ENCODE data around the gene SIRPB1.
"Not testable (repeated sequence)": the region's sequence is repeated elsewhere in the genome, so short reads cannot be mapped to it uniquely, and the experiment has no call there.

The SIRPB1 gene

DNA sequence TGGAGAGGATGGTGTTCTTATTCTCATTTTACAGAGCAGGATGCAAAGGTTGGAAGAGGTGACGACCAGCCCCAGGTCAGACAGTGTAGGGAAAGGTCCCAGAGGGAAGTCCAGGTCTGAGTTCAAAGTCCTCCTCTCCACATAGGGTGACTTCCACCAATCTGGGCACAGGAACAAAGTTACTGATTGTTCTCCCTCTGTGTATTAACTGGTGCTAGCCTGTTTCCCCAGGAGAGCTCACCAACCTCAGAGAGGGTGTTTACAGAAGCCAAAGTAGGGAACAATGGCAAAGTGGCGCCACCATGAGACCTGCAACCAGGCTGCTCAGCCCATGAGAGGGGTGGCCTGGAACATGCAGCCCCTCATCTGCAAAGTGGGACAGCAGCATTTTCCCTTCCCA, 16.8 kb upstream of the SIRPB1 start:
- no peak for DNase-seq

DNA sequence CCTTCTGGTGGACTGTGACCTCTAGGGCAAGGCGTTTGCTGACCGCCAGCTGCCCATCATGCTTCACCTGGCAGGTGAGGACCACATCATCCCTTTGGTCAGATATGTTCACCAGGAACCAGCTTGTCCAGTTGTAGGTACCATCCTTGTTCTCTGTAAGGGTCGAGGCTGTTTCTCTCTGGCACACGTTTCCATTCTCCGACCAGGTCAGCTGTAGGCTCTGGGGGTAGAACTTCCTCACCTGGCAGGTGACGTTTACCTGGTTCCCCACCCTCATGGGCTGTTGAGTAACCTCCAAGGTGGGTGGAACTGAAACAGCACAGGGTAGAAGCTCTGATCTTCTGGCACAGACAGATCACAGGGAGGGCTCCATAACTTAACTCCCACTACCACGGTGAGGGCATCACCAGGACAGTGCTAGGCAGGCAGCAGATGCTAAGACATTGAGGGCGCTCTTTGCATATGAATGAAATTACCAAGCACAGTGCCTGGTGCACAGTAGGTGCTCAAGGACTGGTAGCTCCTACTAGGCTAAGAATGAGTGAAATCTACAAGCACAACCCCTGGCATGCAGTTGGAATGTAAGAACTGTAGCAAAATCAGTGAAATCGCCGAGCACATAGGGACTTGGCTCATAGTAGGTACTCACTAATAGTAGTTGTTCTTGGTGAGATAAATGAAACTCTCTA, 15.6 kb upstream of the SIRPB1 start:
- no peak for DNase-seq

DNA sequence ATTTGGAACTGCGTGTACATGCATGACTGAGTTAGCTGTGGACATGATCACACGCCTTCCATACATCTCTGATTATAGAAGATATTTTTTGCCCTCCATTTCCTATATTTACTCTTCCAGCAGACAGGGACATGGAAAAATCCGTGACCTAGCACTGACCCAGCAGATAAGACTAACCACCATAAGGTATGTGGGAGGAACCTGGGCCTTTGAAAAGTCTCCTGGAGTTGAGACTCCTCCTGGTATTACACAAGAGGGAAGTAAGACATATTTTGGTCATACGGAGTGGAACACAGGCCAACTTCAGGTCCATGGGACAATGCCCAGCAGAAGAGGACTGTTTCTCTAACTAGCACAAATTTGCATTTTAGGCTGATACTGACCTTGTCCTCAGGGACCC, 13.7 kb upstream of the SIRPB1 start:
- DNase-seq, result no peak

DNA sequence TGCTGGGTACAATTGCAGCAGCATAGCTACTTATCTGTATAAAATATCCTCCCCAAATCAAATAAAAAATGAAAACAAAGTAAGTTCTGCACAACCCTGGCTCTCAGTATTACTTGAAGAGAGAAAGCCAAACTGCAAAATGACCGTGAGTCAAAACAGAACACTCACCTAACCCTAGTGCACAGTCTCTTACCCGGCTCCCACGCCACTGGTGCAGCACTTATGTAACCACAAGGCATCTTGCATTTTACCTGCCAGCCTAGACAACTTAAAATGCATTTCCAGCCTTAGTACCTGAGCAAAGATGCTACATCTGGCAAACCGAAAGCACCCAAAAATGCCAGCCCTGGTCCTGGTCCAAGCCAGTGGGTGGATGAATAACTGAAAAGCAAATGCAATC, 12.4 kb upstream of the SIRPB1 start:
- peak; percentile 83 for DNase-seq

DNA sequence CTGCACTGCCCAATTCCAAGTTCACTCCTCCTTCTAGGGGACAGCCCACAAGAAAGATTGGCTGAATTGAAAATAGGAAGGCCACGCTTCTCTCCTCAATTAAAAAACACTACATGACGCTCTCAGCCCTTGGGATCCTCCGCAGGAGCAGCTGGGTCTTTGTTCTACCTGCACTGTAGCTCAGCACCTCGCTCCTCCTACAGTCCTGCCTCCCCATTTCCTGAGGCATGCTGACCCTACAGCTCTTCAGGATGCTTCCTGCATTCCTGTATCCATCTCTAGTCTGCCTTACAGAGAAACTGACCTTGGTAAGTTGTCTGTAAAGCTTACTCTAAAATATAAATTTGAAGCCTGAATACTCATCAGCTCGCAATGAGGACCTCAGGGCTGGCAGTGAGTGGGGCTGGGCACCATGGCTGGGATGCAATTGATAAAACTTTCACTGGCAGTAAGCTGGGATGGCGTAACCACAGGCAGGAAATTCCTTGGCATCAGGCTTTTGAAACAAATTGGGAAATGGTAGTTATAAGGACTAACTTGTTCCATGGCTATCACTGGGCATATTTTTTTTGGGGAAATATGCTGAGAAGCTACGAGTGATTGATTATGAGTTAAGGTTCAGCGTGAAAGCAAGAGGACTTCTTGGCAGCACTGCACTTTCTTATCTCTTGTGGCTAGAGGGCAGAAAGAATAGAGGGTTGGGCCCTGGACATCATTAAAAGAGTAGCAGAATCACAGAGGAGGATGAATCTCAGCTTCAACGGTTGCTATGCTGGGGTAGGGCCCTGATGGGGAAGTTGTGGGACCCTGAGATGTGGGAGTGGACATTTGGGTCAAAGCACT, 11.7 kb upstream of the SIRPB1 start:
- no peak for DNase-seq

DNA sequence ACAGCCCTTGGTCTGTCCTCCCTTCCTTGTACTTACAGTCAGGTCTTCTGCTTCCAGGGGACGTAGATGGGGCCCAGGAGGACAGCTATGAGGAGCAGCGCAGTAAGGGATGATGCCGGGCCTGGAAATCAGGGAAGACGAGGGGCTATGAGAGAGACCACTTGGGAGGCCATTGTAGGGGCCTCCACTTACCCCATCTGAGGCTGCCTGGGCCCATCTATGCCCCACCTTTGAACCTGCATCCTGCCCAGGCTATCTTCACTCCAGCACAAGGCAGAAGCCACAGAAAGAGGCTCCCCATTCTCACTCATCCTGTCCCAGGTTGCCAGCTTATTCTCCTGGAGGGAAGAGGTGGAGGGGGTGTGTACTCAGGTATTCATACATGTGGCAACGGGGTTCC, 10.4 kb upstream of the SIRPB1 start:
- DNase-seq, result no peak

DNA sequence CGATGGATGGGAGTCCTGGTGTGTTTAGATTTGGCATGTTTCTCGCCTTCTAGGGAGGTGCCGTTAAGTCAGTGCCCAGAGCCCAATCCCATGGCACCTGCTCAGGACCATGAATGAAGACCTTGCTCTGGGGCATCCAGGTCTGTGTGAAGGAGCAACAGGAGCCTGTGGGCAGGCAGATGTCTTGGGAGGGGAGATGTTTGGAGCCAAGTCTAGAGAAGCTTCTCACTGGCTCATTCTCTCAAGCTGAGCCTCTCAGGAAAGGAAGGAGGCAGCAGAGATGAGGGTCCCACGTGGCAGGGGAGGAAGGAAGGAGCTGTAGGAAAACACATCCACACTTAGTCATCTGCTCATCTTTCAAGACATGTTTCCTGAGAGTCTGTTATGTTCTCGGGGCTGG, 9.5 kb upstream of the SIRPB1 start:
- no peak for DNase-seq

DNA sequence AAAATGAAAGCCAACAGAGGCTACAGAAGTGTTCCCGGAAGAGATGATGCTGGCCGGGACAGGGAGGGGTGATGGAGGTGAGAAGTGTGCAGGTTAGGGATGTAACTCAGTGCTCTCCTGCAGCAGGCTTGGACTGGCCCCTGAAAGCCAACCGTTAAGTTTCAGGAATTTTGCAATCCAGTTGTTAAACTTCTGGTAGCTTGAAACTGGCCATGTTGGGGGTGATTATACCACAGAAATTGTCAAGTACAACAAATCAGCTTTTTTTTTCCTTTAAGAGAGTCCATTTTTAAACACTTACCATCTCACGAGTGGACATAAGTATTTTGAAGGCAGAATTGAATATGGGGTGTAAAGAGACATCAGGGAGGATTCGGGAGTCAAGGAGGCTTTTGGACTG, 8.8 kb upstream of the SIRPB1 start:
- no peak for DNase-seq

DNA sequence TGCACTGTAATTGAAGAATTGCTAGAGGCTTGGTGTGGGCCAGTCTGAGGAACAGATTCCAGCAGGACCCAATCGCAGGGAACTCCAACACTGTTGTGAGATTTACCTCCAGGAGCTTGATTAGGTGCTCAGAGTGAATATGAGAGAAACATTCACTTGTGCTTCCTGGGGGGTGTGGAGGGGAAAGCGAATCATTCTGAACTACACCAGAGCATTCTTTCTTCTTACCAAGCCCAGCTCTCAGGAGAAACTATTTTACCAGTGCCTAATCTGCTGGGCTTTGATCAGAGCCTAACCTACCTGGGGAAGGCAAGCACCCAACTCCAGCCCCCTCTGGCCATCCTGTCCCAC, 7.4 kb upstream of the SIRPB1 start:
- no peak for DNase-seq

DNA sequence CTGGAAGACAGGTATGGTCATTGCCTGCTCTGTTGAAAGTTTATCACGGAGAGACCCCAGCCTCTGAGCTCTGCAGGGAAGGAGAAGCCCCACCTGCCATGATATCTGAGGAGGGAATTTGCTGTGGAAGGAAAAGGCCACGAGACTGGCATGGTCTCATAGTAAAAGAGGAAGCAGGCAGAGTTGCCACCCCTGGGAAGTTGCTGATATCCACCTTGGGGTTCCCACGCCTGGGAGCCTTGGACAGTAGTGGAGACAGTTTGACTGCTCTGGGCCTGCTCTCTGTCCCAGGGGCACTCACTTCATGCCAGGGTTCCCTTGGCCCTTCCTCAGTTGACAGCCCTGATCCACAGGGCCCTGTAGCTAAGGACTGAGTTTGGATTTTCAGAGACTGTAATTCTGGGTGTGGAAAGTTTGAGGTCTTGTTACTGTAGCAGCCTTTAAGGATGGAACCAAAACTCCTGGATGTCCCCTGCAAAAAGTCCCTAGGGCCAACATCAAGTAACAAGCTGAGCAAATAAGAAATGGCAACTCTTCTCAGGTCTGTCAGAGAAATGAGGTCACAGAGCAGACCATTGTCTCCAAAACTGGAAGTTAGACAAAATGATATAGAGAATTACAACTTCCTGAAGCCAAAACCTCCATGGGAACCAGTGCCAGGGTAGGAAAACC, 6.9 kb upstream of the SIRPB1 start:
- no peak for DNase-seq

DNA sequence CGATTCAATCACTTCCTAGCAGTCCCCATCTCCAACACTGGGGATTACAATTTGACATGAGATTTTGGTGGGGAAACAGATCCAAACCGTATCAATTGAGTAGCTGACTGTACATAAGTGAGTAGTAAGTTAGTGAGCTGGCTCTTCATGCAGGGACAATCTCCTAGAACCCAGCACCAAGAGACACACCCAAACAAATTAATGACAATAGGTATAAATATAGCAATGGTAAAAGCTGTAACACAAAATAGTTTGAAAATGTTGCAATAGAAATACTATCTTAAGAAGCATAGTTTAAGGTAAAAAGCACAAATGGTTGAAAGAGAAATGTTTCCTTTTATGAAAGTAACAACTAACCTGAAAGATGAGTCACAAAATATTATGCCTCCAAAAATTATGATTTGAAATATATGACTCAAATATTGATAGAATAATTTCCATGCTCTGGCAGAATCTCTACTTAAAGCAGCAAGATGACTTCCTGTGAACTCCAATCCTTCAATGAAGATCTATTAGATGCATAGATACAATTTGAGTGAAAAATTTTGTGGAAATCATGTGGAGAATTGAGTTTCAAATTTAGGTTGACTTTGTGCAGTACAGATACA, 5.4 kb upstream of the SIRPB1 start:
- DNase-seq, result peak; percentile 45

DNA sequence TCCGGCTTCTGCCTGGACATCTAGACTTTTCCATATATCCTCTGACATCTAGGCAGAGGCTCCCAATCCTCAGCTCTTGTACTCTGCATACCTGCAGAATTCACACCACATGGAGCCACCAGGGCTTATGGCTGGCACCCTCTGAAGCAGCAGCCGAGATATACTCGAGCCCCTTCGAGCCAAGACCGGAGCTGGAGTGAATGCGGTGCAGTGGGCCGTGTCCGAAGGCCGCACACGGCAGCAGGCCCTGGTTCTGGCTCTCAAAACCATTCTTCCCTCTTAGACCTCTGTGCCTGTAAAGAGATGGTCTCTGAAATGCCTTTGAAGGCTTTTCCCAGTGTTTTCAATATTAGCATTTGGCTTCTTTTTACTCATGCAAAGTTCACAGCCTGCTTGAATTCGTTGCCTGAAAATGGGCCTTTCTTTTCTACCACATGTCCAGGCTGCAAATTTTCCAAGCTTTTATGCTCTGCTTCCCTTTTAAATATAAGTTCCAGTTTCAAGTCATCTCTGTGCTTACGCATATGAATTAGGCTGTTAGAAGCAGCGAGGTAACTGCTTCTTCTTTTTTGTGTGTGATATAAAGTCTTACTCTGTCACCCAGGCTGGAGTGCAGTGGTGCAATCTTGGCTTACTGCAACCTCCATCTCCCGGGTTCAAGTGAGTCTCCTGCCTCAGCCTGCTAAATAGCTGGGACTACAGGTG, 3.8 kb upstream of the SIRPB1 start:
- no peak for DNase-seq

DNA sequence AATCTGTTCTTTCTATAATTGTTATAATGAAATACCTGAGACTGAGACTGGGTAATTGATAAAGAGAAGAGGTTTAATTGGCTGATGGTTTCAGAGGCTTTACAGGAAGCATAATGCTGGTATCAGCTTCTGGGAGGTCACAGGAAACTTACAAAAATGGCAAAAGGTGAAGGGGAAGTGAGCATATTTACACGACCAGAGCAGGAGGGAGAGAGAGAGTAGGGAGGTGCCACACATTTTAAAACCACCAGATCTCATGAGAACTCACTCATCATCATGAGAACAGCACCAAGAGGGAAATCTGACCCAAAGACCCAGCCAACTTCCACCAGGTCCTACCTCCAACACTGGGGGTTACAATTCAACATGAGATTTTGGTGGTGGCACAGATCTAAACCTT, 2.6 kb upstream of the SIRPB1 start:
- DNase-seq, result peak; percentile 34

DNA sequence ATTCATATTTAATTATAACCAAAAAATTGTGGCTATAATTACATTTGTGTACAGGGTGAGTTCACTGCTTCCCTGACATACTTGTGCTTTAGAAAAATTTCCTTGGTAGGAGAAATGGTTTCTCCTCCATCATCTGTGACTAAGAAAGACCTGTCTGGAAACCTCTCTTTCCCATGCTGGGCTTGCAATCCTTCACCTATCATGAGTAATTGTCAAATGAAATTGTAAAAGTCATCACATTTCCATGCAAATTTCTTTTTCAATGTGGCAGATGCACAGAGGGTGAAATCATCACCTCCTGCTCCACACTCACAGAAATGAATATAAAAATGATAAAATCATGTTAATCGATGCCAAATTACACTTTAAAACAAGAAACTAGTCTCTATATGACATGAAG, 1.5 kb upstream of the SIRPB1 start:
- no peak for DNase-seq

DNA sequence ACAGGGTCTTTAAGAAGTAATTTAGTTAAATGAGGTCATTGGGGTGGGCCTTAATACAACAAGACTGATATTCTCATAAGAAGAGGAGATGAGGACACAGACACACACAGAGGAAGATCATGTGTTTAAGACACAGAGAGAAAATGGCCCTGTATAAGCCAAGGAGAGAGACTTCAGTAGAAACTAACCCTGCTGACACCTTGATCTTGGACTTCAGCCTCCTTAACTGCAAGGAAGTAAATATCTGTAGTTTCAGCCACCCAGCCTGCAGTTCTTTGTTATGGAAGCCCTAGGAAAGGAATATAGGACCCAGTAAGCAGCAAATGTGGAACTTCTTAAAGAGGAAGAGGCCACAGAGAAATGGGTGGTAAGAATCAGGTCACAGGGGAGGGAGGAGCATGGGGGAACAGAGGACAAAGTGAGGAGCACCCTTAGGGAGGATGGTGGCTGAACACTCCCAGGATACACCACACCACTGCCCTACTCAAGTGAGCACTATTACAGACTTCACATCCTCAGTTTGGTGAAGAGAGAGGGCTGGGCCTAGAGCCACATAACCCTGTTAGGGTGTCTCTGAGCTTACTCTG, 762 bp downstream of the SIRPB1 start:
- DNase-seq, result no peak

DNA sequence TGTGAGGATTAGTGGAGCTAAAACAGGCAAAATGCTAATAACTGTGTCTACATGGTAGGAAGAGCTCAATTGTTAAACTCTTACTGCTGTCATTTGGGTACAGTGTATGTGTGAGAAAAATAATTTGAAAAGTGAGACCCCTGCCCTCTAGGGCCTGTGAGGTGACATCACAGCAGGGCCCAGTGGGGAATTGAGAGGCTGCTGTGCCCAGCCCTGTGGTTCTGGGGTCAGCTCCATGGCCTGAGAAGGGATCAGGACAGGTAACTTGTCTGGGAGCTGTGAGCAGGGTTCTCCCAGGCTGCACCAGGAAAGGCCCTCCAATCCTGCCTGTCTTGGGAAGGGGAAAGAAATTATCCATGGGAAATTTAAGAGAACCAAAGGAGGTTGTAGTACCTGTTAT, 1.3 kb downstream of the SIRPB1 start:
- DNase-seq, result no peak

DNA sequence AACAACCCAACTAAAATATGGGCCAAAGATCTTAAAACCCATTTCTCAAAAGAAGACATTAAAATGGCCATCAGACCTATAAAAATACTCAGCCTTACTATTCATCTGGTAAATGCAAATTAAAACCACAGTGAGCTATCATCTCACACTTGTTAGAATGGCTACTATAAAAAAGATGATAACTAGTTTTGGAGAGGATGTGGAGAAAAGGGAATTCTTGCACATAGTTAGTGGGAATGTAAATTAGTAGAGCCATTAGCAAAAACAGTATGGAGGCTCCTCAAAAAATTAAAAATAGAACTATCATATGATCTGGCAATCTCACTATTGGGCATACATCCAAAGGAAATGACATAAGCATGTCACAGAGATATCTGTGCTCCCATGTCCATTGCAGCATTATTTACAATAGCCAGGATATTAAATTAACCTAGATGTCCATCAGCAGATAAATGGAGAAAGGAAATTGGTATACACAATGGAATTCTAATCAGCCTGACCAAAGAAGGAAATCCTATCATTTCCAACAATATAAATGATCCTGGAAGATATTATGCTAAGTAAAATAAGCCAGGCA, 2.9 kb downstream of the SIRPB1 start:
- no peak for DNase-seq

DNA sequence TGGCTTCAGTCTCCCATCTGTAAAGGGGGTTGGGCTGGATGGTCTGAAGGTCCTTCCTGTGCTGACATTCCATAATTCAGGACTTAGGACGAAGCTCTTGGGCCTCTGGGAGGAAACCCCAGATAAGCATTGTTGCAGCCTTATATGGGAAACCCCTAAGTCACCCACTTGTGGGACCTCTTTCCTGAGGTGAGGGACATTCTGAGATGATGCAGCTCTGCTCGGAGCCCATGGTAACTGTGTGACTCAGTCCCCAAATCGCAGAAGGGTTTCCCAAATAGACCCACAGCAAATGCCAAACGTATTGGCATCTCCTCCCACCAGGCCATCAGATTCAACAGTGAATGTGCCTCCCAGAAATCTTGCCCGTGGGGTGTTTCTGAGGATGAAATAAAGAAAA, 9.4 kb downstream of the SIRPB1 start:
- DNase-seq, result not testable (repeated sequence)

DNA sequence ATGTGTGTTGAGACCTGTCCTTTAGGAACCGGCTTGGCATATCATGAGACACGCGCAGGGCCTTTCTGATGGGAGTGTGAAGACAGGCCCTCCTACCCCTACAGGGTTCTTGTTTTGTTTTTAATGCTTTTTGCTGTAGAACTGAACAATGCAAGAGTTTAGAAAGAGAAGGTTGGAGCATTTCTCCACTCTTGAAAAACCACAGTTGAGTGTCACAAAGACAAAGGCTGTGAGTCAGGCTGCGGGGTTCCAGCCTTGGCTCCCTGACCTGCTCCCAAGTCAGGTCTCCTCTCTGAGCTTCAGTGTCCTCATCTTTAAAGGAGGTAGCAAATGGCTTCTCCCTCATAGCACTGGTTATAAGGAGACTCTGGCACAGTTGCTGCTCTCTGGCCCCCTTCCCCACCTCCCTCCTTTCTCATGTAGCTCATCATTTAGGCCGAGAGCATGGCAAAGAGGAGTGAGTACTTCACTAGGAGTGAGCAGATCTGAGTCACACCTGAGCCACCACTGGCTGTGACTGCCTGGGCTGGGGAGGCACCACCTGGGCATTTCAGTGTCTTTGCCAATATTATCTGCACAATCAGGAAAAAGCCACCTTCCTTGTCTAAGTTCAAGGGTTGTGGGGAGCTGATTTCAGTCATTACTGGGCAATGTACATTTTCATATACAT, 11.0 kb downstream of the SIRPB1 start:
- DNase-seq, result not testable (repeated sequence)

DNA sequence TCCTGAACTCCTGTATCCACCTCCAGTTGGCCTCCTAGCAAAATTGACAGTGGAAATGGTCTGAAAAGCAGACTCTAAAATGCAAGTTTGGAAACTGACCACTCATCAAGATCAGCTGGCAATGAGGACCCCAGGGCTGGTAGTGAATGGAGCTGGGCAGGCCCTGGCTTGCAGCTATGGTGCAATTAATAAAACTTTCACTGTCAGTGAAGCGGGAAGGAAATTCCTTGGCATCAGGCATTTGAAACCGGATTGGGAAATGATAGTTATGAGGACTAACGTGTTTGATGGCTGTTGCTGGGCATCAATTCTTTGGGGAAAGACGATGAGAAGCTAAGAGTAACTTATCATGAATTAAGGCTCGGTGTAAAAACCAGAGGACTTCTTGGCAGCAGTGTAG, 19.1 kb downstream of the SIRPB1 start:
- DNase-seq, result no peak

DNA sequence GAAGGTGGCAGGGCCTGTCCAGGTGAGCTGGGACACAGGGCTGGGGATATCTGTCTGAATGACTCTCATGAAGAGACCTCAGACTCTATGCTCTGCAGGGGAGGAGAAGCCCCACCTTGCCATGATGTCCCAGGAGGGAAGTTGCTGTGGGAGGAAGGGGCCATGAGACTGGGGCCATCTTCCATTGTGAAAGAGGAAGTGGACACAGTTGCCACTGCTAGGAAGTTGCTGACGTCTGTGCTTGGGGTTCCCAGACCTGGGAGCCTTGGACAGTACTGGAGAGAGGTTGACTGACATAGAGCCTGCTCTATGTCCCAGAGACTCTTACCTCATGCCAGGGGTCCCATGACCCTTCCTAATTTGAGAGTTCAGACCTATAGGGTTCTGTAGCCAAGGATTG, 24.5 kb downstream of the SIRPB1 start:
- no peak for DNase-seq
